Omental fat pad (tissue), 4 donors: ENCODE results near the gene SCMH1. TPM values are rescaled to one million over a fixed set of nuclear protein-coding genes. Genes with fewer than 3 reads are reported as not detected.

Experiments used
- ATAC-seq: fragments of 150-250 bp; one replicate; pipeline ENCODE4 v1.9.1; 2016; ENCODE audit warnings: mild to moderate bottlenecking, moderate library complexity; ENCODE audit not compliant: low FRiP score
- DNase-seq: peaks from one replicate; pipeline ENCODE4 v3.0.0-alpha.2; 2019; ENCODE audit warnings: low spot score
- total RNA-seq, 4 donors: library from RNA; depleted of rRNA; stranded (reverse); fragments of >200 nt; gene quantifications; one replicate each; pipeline ENCODE4 v1.1.0, GENCODE V29; 2016
- TF ChIP-seq, protein P1 (sequence below), 3 donors: fragments of 450-650 bp; IDR thresholded peaks; one replicate each; pipeline ENCODE4 v1.5.1; 2016 to 2017; ENCODE audit warnings: antibody characterized with exemption in 3 of 3, mild to moderate bottlenecking in 3 of 3, moderate library complexity in 2 of 3

Gene SCMH1
- total RNA-seq, 4 donors from 2014 or later: 19.9 to 42.8 (median 31.3) TPM

DNA sequence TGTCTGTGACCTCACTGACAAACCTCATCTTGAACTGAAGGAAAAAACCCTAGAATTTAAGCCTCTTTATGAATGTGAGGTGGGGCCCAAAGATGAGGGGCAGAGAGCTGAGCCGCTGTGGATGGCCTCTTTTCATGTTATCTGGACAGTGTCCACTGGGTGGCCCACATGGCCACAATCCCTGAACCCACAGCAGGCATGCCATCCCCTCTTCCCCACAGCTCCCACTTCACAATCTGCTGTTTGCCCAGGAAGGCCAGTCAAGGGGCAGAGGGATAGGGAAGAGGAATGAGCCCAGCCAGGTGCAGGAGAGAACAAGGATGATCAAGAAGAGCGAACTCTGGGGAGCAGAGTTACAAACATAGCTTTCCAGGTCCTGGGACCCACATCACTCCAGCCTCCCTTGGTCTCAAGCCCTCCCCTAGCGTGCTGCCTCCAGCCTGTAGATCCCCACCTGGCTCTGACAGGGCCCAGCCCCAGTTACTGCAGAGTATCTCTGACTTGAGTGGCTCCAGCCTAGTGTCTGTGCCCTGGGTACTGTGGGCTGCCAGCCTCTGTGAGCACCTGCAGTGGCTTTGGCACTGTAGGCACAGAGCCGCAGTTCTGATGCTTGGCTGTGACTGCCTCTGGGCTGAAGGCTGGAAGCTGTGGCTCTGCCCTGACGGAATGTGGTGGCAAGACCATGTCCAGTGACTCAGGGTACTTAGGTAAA lies 218.7 kb downstream of the SCMH1 start:
- ATAC-seq (no peak), DNase-seq (no peak)
- TF ChIP-seq, protein P1, sequence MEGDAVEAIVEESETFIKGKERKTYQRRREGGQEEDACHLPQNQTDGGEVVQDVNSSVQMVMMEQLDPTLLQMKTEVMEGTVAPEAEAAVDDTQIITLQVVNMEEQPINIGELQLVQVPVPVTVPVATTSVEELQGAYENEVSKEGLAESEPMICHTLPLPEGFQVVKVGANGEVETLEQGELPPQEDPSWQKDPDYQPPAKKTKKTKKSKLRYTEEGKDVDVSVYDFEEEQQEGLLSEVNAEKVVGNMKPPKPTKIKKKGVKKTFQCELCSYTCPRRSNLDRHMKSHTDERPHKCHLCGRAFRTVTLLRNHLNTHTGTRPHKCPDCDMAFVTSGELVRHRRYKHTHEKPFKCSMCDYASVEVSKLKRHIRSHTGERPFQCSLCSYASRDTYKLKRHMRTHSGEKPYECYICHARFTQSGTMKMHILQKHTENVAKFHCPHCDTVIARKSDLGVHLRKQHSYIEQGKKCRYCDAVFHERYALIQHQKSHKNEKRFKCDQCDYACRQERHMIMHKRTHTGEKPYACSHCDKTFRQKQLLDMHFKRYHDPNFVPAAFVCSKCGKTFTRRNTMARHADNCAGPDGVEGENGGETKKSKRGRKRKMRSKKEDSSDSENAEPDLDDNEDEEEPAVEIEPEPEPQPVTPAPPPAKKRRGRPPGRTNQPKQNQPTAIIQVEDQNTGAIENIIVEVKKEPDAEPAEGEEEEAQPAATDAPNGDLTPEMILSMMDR (IDR thresholded peaks at IDR 0.05): no peak

DNA sequence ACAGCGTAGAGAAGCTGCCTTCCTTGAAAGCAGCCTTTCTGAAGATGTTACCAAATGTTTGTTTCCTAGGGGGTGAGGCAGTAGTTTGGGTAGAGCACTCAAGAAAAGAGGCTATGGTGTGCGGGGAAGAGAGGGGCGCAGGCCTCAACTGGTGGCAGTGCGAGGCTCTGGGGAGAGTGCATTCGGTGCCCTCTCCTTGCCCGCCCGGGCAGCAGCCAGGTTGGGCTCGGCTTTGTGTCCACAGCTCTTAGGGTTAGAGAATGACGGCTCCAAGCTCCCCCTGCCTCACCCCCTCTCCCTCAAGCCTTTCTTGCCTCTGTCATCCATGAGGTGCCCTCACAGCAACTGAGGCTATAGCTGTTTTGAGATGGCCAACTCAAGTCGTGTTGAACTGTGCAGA lies 219.7 kb downstream of the SCMH1 start:
- TF ChIP-seq, protein P1 (IDR thresholded peaks at IDR 0.05): no peak
- ATAC-seq: no peak
- DNase-seq: no peak

DNA sequence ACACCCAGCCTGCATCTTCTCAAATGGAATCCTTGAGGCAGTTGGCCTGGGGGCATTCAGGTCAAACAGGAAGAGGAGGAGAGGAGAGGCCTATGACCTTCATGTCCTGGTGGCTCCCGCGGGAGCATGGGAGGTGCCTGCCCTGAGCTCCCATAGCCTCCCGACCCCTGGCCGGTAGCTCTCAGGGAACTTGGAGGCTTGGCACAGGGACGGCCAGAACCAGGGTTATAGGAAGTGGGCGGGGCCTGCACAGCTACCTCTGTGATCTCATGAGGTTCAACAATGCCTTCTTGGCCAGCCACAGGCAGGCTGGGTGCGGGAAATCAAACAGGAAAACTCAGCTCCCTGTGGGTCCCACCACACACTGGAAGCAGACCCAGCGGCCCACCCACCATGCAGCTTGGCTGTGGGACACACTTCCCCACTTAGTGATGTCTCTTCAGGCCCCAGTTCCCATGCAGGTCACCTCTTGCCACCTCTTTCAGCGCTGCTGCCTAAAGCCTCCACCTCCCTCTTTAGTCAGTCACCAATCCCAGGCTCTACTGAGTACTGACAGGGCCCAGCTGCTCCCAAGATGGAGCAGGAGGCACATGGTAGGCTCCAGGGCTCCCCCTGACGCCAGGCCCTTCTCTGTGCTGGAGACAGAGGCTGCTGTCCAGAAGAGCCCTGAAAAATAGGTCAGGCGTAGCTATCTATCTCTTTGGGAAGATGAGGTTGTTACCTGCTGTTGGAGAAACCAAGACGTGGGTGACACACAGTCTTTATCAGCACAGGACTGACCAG lies 220.4 kb downstream of the SCMH1 start, which contains the start of gene SLFNL1:
Gene SLFNL1, minus strand, starts transcription at position 200 of the 783 bp plus-strand sequence. CDS start 1,065 bp downstream, outside the sequence.
- DNase-seq (no peak), ATAC-seq (no peak)
- TF ChIP-seq, protein P1 (IDR thresholded peaks at IDR 0.05): no peak

DNA sequence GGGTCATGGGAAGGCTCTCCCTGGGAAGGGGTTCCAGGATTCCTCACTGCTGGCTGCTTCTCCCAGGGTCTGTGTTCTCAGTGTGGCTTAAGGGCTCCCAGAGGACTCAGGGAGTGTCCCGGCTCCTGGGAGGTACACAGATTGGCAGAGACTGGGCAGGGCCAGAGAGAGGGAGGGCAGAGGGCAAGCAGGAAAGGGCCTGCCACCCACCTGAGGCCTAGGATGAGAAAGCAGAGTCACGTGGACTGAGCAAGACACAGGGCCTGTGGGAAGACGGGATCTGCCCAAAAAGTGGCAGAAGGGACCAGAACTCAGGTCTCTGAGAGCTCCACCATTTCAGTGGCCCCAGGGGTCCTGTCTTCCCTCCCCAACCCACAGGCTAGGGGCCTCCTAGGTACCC lies 221.5 kb downstream of the SCMH1 start:
- no peak for DNase-seq
- TF ChIP-seq, protein P1 (IDR thresholded peaks at IDR 0.05): no peak
- no peak for ATAC-seq

DNA sequence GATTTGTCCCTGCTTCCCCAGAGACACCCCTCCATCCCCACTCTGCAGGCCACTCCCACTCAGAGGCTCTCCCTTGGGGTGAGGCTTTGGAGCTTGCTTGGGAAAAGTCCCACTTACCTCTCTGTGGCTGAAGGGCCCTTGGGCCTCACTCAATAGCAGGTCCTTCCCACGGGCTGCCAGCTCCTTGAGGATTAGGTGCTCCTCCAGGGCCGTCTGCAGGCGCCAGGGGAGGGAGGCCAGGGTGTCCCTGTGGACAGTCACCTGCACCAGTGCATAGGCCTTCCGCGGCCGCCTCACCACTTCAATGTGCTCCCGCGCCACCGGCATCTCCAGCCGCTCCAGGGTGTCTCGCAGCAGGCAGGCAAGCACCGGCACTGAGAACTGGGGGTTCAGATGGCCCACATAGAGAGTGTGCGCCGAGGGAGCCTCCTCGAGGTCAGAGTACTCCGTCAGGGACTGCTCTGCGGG lies 222.0 kb downstream of the SCMH1 start:
- TF ChIP-seq, protein P1 (IDR thresholded peaks at IDR 0.05): no peak
- DNase-seq (no peak), ATAC-seq (no peak)

DNA sequence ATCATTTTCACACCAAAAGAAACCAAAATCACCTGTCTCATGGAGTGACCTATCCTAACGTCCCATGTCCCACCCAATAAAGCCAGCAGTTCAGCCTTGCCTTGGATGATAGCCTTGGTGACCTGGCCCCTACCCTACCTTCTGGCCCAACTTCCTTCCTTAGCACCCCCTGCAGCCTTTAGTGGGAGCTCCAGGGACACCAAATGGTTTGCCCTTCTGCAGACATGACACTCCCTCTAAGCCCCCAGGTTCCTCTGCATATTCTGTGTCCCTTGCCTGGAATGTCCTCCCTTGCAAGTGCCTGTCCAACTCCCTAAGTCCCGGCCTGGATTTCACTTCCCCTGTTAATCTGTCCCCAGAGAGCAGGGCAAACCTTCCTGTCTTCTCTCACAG lies 222.8 kb downstream of the SCMH1 start:
- DNase-seq: no peak
- TF ChIP-seq, protein P1 (IDR thresholded peaks at IDR 0.05): no peak
- ATAC-seq: no peak
